Fibroblast of gingiva (primary cell): ENCODE results near the gene MARS2.
A peak's percentile ranks its signal among the peaks of the same experiment; 100 is the strongest.
"Not testable (repeated sequence)": the region's sequence is repeated elsewhere in the genome, so short reads cannot be mapped to it uniquely, and the experiment has no call there.

Experiments used
- DNase-seq: peaks from one replicate; pipeline ENCODE4 v3.0.0-alpha.2; 2011; ENCODE audit warnings: low read depth

Gene MARS2

GRCh38 chr2:197706839-197707207 lies 1.7 kb downstream of the MARS2 start:
- no peak for DNase-seq

GRCh38 chr2:197707316-197708213 lies 2.4 kb downstream of the MARS2 start:
- DNase-seq, result peak; percentile 45

GRCh38 chr2:197708331-197708730 lies 3.2 kb downstream of the MARS2 start:
- peak; percentile 52 for DNase-seq

GRCh38 chr2:197709140-197709539 lies 4.0 kb downstream of the MARS2 start:
- DNase-seq, result not testable (repeated sequence)

GRCh38 chr2:197710424-197711042 lies 5.4 kb downstream of the MARS2 start:
- no peak for DNase-seq

- peak; percentile 9 for DNase-seq
Measured at GRCh38 chr2:197711578-197711977, 6.4 kb downstream of the MARS2 start.

- no peak for DNase-seq
Measured at GRCh38 chr2:197713271-197713670, 8.1 kb downstream of the MARS2 start.

GRCh38 chr2:197717863-197718262 lies 12.7 kb downstream of the MARS2 start:
- no peak for DNase-seq

GRCh38 chr2:197727011-197727410 lies 21.8 kb downstream of the MARS2 start:
- no peak for DNase-seq

GRCh38 chr2:197728555-197729544 lies 23.7 kb downstream of the MARS2 start:
- not testable (repeated sequence) for DNase-seq

GRCh38 chr2:197740200-197740599 lies 35.0 kb downstream of the MARS2 start:
- DNase-seq, result no peak
